Measurements from ENCODE around the gene SLF2.
A peak's percentile ranks its signal among the peaks of the same experiment; 100 is the strongest.

Gene SLF2

DNA sequence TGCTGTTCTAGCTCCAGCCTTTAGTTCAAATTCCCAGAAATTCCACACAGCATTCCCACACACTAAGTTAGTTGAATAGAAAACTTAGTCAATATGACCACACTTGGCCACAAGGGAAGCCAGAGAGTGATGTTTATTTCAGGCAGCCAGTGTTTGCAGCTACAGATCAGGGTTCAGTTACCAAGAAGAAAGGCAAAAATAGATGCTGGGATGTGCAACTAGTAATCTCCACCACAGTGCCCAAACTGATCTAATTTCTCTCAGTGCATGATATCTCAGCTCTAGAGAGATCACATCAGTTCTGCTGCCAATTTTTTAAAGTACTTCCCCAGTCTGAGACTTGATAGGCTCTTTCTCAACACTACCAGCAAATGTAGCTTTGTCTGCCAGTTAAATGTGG lies 17.6 kb downstream of the SLF2 start:
- no peak overlapping the region for H3K4me3 ChIP-seq (ENCODE audit: low read depth, low read length)
- TF ChIP-seq CTCF (IDR thresholded peaks at IDR 0.05; ENCODE audit: low read depth, low read length): no peak

DNA sequence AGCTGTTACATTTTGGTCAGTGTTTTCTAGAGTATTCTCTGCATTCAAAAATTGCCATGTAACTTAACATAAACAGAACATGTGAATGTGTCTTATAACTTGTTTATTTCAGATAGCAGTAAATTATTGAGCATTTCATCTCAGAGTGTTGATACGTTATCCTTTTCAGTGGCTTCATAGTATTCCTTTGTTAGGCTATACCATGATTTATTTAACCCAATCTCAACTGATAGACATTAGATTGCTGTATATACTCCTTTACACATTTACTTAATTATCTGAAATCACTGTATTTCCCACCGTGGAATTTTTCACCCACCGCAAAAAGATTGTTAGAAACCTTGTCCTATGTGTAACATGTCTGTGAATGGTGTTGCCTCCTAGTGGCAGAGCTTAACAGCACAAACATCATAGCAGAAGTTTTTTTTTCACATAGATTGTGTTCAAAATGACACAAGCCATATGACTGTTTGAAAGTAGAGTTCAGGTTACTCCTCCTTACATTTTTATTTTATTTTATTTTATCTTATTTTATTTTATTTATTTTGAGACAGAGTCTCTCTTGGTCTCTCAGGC lies 21.4 kb downstream of the SLF2 start:
- H3K4me3 ChIP-seq (ENCODE audit: low read depth, low read length): no peak overlapping the region
- TF ChIP-seq CTCF (IDR thresholded peaks at IDR 0.05; ENCODE audit: low read depth, low read length): peak; percentile 25; the same call in 1 of the 2 replicates

DNA sequence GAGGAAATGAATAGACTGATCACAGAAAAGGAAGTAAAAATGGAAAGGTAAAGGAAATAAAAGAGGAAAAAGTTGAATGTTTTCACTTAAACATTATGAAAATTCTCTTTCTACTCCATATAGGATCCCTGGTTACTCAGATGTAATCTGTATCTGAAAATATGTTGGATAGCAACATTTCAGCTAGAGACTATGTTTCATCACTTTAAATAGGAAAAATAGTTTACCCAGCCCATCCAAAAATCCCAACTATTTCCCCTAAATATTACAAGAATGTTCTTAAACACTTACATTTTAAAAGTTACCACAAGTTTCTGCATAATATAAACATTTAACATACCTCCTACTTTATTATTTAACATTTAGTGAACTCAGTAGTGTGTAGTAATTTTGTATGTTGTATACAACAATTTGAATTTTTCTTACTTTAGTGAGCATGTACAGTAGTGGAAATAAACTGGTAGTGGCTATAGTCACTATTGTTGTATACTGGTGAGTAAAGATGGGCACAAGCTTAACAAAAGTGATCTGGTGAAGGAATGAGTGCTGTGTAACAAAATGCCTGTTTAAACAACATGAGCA lies 27.1 kb downstream of the SLF2 start:
- H3K4me3 ChIP-seq (ENCODE audit: low read depth, low read length): no peak overlapping the region
- no peak for TF ChIP-seq CTCF (IDR thresholded peaks at IDR 0.05; ENCODE audit: low read depth, low read length)

DNA sequence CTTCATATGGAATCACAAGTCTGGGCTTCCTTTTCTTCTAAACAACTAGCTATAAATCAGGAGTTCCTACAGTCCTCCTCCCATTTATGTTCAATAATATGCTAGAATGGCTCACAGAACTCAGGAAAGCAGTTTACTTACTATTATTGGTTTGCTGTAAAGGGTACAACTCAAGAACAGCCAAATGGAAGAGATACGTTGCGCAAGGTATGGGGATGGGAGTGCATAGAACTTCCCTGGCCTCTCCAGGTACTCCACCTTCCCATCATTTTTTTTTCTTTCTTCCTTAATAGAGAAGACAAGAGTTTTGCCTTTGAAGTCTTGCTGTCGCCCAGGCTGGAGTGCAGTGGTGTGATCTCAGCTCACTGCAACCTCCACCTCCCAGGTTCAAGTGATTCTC lies 29.5 kb downstream of the SLF2 start:
- H3K4me3 ChIP-seq (ENCODE audit: low read depth, low read length): no peak overlapping the region
- TF ChIP-seq CTCF (IDR thresholded peaks at IDR 0.05; ENCODE audit: low read depth, low read length): no peak

DNA sequence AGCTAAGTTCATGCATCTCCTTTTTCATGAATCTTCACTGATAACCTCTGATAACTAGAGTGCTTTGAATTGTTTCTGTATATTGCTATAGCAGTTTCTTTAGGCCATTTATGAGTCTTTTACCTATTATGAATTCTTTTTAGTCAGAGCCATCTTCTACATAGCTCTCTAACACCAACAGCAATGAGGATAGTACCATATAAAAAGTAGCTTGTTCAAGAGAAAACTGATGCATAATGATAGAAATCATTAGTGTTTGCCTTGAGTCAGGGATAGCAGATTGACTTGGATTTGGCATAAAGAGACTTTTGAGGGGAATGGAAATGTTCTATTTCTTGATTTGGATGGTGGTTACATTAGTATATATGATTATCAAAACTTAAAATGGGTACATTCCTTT lies 30.7 kb downstream of the SLF2 start:
- H3K4me3 ChIP-seq (ENCODE audit: low read depth, low read length): no peak overlapping the region
- TF ChIP-seq CTCF (IDR thresholded peaks at IDR 0.05; ENCODE audit: low read depth, low read length): no peak

DNA sequence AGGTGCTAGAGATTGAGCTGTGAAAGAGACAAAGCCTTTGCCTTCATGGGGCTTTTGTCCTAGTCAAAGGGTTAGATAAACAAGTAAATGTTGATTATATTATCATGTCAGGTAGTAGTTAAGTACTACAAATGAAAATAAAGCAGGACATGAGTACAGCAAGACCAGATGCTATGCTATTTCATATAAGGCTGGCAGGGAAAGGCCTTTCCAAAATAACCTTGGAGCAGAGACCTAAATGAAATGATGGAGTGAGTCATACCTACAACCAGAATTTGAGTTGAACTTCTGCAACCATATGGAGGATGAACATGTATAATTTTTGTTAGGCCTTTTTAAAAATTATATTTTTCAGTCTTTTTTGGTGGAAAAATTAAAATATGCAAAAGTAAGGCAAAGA lies 33.0 kb downstream of the SLF2 start:
- no peak for TF ChIP-seq CTCF (IDR thresholded peaks at IDR 0.05; ENCODE audit: low read depth, low read length)
- no peak overlapping the region for H3K4me3 ChIP-seq (ENCODE audit: low read depth, low read length)

- no peak for TF ChIP-seq CTCF (IDR thresholded peaks at IDR 0.05; ENCODE audit: low read depth, low read length)
- H3K4me3 ChIP-seq (ENCODE audit: low read depth, low read length): no peak overlapping the region
Observed at GRCh38 chr10:100948916-100949315, 36.2 kb downstream of the SLF2 start.
